GM19239 (cell line): ENCODE data around the gene KRTAP10-11.
"Not testable (repeated sequence)": the region's sequence is repeated elsewhere in the genome, so short reads cannot be mapped to it uniquely, and the experiment has no call there.

ENCODE experiments used
- DNase-seq: peaks from one replicate; pipeline ENCODE4 v3.0.0; 2011; ENCODE audit warnings: low spot score; ENCODE audit not compliant: insufficient read length
- FAIRE-seq: peaks from 2 replicates; lab custom pipeline; 2011; peaks lifted over from hg19 to GRCh38; lab: Jason Lieb, UNC

KRTAP10-11 gene

GRCh38 chr21:44614161-44614631 is 32.0 kb upstream of the KRTAP10-11 start:
- no peak for FAIRE-seq

GRCh38 chr21:44614961-44615391 is 31.2 kb upstream of the KRTAP10-11 start:
- DNase-seq (no peak), FAIRE-seq (no peak)

More at GRCh38 chr21:44614161-44614631, 32.0 kb upstream of the KRTAP10-11 start:
- DNase-seq, result no peak

GRCh38 chr21:44615466-44615865 is 30.7 kb upstream of the KRTAP10-11 start:
- DNase-seq (no peak), FAIRE-seq (no peak)

GRCh38 chr21:44615911-44616590 is 30.2 kb upstream of the KRTAP10-11 start:
- DNase-seq, result no peak
- FAIRE-seq, result no peak

GRCh38 chr21:44616591-44616926 is 29.7 kb upstream of the KRTAP10-11 start:
- FAIRE-seq, result no peak

GRCh38 chr21:44617071-44617501 is 29.1 kb upstream of the KRTAP10-11 start:
- DNase-seq (no peak), FAIRE-seq (no peak)

More at GRCh38 chr21:44616591-44616926, 29.7 kb upstream of the KRTAP10-11 start:
- no peak for DNase-seq

GRCh38 chr21:44618504-44618903 is 27.7 kb upstream of the KRTAP10-11 start:
- FAIRE-seq, result no peak
- DNase-seq, result no peak

- FAIRE-seq (no peak), DNase-seq (no peak)
Measured at GRCh38 chr21:44618909-44619308, 27.3 kb upstream of the KRTAP10-11 start.

GRCh38 chr21:44619886-44620285 is 26.3 kb upstream of the KRTAP10-11 start:
- FAIRE-seq, result no peak
- no peak for DNase-seq

GRCh38 chr21:44623575-44623974 is 22.6 kb upstream of the KRTAP10-11 start:
- FAIRE-seq (no peak), DNase-seq (no peak)

- no peak for DNase-seq
- FAIRE-seq, result no peak
Measured at GRCh38 chr21:44625756-44626155, 20.5 kb upstream of the KRTAP10-11 start.

- FAIRE-seq (no peak), DNase-seq (no peak)
Measured at GRCh38 chr21:44626262-44626661, 20.0 kb upstream of the KRTAP10-11 start.

- DNase-seq (no peak), FAIRE-seq (no peak)
Measured at GRCh38 chr21:44626673-44627143, 19.5 kb upstream of the KRTAP10-11 start, which contains the start of gene KRTAP10-9. Gene KRTAP10-9 (plus strand): TSS chr21:44627093. CDS start chr21:44627172, 79 bp downstream.

GRCh38 chr21:44627181-44627822 is 18.9 kb upstream of the KRTAP10-11 start:
- not testable (repeated sequence) for FAIRE-seq, DNase-seq

- FAIRE-seq, DNase-seq: not testable (repeated sequence)
Measured at GRCh38 chr21:44627831-44628233, 18.4 kb upstream of the KRTAP10-11 start.

- no peak for FAIRE-seq
- no peak for DNase-seq
Measured at GRCh38 chr21:44628707-44629391, 17.4 kb upstream of the KRTAP10-11 start.

GRCh38 chr21:44630440-44630839 is 15.8 kb upstream of the KRTAP10-11 start:
- no peak for FAIRE-seq
- DNase-seq, result no peak

- FAIRE-seq, result no peak
- DNase-seq, result no peak
Measured at GRCh38 chr21:44632067-44632466, 14.1 kb upstream of the KRTAP10-11 start.

- no peak for DNase-seq
- FAIRE-seq, result no peak
Measured at GRCh38 chr21:44636209-44637017, 9.8 kb upstream of the KRTAP10-11 start.
